Gastroesophageal sphincter (tissue), 3 donors: ENCODE measurements around the gene USP32.

ENCODE experiments used
- EP300 ChIP-seq: sonication (generic); formaldehyde crosslinking; IDR thresholded peaks from one replicate; pipeline ENCODE4 v1.6.1; 2017; ENCODE audit warnings: antibody characterized with exemption, mild to moderate bottlenecking
- POLR2A ChIP-seq, 2 donors: fragments of 450-650 bp; IDR thresholded peaks; one replicate each; pipeline ENCODE4 v1.6.1; 2017; ENCODE audit warnings: antibody characterized with exemption in 2 of 2, mild to moderate bottlenecking in 2 of 2, moderate library complexity in 1 of 2
- TF ChIP-seq, protein P1 (sequence below), 4 experiments: fragments of 200-600 bp in 2 of 4; fragments of 450-650 bp in 2 of 4; sonication (generic) in 1 of 4; IDR thresholded peaks; one replicate each; pipeline ENCODE4 v1.5.1; 2017 to 2019; ENCODE audit warnings: antibody characterized with exemption in 4 of 4, mild to moderate bottlenecking in 2 of 4, moderate library complexity in 2 of 4

DNA sequence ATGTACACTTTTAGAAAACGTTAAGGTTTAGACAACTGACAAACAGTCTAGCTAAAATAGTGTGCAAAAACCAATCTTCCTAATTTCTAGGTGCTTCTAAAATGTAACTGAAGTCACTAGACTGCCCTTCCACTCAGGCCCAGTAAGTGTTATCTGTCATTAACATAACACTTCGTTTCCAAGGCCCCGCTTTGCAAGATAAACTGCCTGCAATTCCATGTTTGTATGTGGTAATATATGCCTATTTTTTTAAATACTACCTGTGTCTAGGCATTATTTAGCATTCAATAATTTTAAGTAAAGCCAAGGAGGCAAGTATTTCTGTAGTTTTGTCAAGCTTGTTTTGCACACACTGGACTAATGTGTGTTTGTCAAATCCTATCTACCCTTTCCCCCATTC is 3.2 kb downstream of the USP32 start:
- TF ChIP-seq, protein P1, sequence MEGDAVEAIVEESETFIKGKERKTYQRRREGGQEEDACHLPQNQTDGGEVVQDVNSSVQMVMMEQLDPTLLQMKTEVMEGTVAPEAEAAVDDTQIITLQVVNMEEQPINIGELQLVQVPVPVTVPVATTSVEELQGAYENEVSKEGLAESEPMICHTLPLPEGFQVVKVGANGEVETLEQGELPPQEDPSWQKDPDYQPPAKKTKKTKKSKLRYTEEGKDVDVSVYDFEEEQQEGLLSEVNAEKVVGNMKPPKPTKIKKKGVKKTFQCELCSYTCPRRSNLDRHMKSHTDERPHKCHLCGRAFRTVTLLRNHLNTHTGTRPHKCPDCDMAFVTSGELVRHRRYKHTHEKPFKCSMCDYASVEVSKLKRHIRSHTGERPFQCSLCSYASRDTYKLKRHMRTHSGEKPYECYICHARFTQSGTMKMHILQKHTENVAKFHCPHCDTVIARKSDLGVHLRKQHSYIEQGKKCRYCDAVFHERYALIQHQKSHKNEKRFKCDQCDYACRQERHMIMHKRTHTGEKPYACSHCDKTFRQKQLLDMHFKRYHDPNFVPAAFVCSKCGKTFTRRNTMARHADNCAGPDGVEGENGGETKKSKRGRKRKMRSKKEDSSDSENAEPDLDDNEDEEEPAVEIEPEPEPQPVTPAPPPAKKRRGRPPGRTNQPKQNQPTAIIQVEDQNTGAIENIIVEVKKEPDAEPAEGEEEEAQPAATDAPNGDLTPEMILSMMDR (IDR thresholded peaks at IDR 0.05) = no peak
- TF ChIP-seq EP300 = no peak
- no peak for TF ChIP-seq POLR2A (IDR thresholded peaks at IDR 0.05)
